ENCODE measurements around the gene ARID1B.

Gene ARID1B

GRCh38 chr6:156948277-156948676 lies 171.1 kb downstream of the ARID1B start:
- no peak overlapping the region for H3K27ac ChIP-seq (ENCODE audit: low read depth, low read length)
- peaks cover 0 to 26% (median 11%) of the 10 kb centered on the region in 5 donors for H3K4me1 ChIP-seq (ENCODE audit: control insufficient read depth in 5 of 5, insufficient read depth in 5 of 5, low read length in 5 of 5)

DNA sequence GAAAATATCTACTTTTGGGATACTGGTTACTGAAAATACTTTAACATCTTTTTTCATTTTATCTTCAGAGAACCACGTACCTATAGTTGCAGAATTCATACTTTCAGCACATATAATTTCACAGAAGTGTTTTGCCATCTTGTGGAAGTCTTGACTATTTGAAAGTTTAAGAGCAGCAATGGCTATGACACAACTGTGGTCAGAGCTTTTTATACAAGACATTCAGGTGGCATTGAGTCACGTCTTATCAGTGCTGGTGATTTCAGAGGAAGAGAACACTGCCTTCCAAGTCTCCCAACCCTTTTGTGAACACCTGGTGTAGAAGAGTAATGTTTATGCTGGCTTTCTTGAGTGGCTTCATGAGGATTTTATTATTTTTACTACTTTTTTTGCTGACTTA lies 171.6 kb downstream of the ARID1B start:
- no peaks in the 10 kb centered on the region for H3K9me3 ChIP-seq (ENCODE audit: control insufficient read depth in 5 of 5, low read length in 5 of 5)
- H3K4me3 ChIP-seq (ENCODE audit: low read depth in 1 of 5, low read length in 5 of 5) = no peak overlapping the region
- no peaks in the 10 kb centered on the region for H3K36me3 ChIP-seq (ENCODE audit: control insufficient read depth in 5 of 5, insufficient read depth in 5 of 5, low read length in 5 of 5)
- H3K27me3 ChIP-seq (ENCODE audit: control insufficient read depth in 5 of 5, insufficient read depth in 4 of 5, low read length in 5 of 5) = no peaks in the 10 kb centered on the region
- peaks cover under 1 to 30% (median 15%) of the 10 kb centered on the region in 5 donors for H3K4me1 ChIP-seq (ENCODE audit: control insufficient read depth in 5 of 5, insufficient read depth in 5 of 5, low read length in 5 of 5)
- H3K27ac ChIP-seq (ENCODE audit: low read depth, low read length) = no peak overlapping the region
- no peak overlapping the region for H3K9ac ChIP-seq (ENCODE audit: low read length in 5 of 5)

More at GRCh38 chr6:156948277-156948676, 171.1 kb downstream of the ARID1B start:
- H3K27me3 ChIP-seq (ENCODE audit: control insufficient read depth in 5 of 5, insufficient read depth in 4 of 5, low read length in 5 of 5) = no peaks in the 10 kb centered on the region
- no peaks in the 10 kb centered on the region for H3K9me3 ChIP-seq (ENCODE audit: control insufficient read depth in 5 of 5, low read length in 5 of 5)
- H3K36me3 ChIP-seq (ENCODE audit: control insufficient read depth in 5 of 5, insufficient read depth in 5 of 5, low read length in 5 of 5) = no peaks in the 10 kb centered on the region
- H3K4me3 ChIP-seq (ENCODE audit: low read depth in 1 of 5, low read length in 5 of 5) = no peak overlapping the region
- no peak overlapping the region for H3K9ac ChIP-seq (ENCODE audit: low read length in 5 of 5)

DNA sequence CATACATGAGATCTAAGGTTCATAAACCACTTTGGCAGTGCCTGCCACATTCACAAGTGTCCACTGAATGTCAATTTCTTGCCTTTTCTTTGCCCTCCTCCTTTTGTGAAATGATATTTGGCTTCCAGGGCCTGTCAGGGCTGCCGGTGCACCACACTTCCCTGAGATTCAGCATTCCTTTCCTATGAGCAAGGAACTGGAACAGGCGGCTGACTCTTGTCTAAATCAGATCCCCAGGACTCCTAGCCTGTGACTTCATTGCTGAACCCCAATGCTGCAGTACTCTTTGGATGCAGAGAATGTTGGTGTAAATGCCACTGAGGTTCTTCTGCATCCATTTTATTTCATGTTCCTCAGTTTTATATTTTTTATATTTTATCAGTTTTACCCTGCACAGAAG lies 172.2 kb downstream of the ARID1B start:
- Histone ChIP-seq H3K27ac (ENCODE audit: low read depth, low read length) (no peak overlapping the region), H3K36me3 (ENCODE audit: control insufficient read depth in 5 of 5, insufficient read depth in 5 of 5, low read length in 5 of 5) (no peaks in the 10 kb centered on the region), H3K9me3 (ENCODE audit: control insufficient read depth in 5 of 5, low read length in 5 of 5) (no peaks in the 10 kb centered on the region), H3K4me1 (ENCODE audit: control insufficient read depth in 5 of 5, insufficient read depth in 5 of 5, low read length in 5 of 5) (peaks cover 2 to 28% (median 16%) of the 10 kb centered on the region in 5 donors), H3K27me3 (ENCODE audit: control insufficient read depth in 5 of 5, insufficient read depth in 4 of 5, low read length in 5 of 5) (no peaks in the 10 kb centered on the region), H3K9ac (ENCODE audit: low read length in 5 of 5) (no peak overlapping the region), H3K4me3 (ENCODE audit: low read depth in 1 of 5, low read length in 5 of 5) (no peak overlapping the region)

- Histone ChIP-seq H3K4me1 (ENCODE audit: control insufficient read depth in 5 of 5, insufficient read depth in 5 of 5, low read length in 5 of 5) (peaks cover 2 to 27% (median 16%) of the 10 kb centered on the region in 5 donors), H3K9ac (ENCODE audit: low read length in 5 of 5) (no peak overlapping the region)
Observed at GRCh38 chr6:156950084-156950483, 172.9 kb downstream of the ARID1B start.

GRCh38 chr6:156950531-156950930 lies 173.4 kb downstream of the ARID1B start:
- H3K4me3 ChIP-seq (ENCODE audit: low read depth in 1 of 5, low read length in 5 of 5) = no peak overlapping the region
- H3K4me1 ChIP-seq (ENCODE audit: control insufficient read depth in 5 of 5, insufficient read depth in 5 of 5, low read length in 5 of 5) = peaks cover 2 to 31% (median 21%) of the 10 kb centered on the region in 5 donors
- H3K27ac ChIP-seq (ENCODE audit: low read depth, low read length) = no peak overlapping the region
- H3K9me3 ChIP-seq (ENCODE audit: control insufficient read depth in 5 of 5, low read length in 5 of 5) = no peaks in the 10 kb centered on the region
- no peaks in the 10 kb centered on the region for H3K27me3 ChIP-seq (ENCODE audit: control insufficient read depth in 5 of 5, insufficient read depth in 4 of 5, low read length in 5 of 5)
- H3K36me3 ChIP-seq (ENCODE audit: control insufficient read depth in 5 of 5, insufficient read depth in 5 of 5, low read length in 5 of 5) = no peaks in the 10 kb centered on the region
- H3K9ac ChIP-seq (ENCODE audit: low read length in 5 of 5) = no peak overlapping the region

More at GRCh38 chr6:156950084-156950483, 172.9 kb downstream of the ARID1B start:
- no peaks in the 10 kb centered on the region for H3K27me3 ChIP-seq (ENCODE audit: control insufficient read depth in 5 of 5, insufficient read depth in 4 of 5, low read length in 5 of 5)
- H3K27ac ChIP-seq (ENCODE audit: low read depth, low read length) = no peak overlapping the region
- no peak overlapping the region for H3K4me3 ChIP-seq (ENCODE audit: low read depth in 1 of 5, low read length in 5 of 5)
- no peaks in the 10 kb centered on the region for H3K36me3 ChIP-seq (ENCODE audit: control insufficient read depth in 5 of 5, insufficient read depth in 5 of 5, low read length in 5 of 5)
- H3K9me3 ChIP-seq (ENCODE audit: control insufficient read depth in 5 of 5, low read length in 5 of 5) = no peaks in the 10 kb centered on the region

- Histone ChIP-seq H3K9ac (ENCODE audit: low read length in 5 of 5) (no peak overlapping the region), H3K9me3 (ENCODE audit: control insufficient read depth in 5 of 5, low read length in 5 of 5) (no peaks in the 10 kb centered on the region), H3K4me3 (ENCODE audit: low read depth in 1 of 5, low read length in 5 of 5) (no peak overlapping the region), H3K36me3 (ENCODE audit: control insufficient read depth in 5 of 5, insufficient read depth in 5 of 5, low read length in 5 of 5) (no peaks in the 10 kb centered on the region), H3K27ac (ENCODE audit: low read depth, low read length) (no peak overlapping the region), H3K4me1 (ENCODE audit: control insufficient read depth in 5 of 5, insufficient read depth in 5 of 5, low read length in 5 of 5) (peaks cover 15 to 47% (median 33%) of the 10 kb centered on the region in 5 donors), H3K27me3 (ENCODE audit: control insufficient read depth in 5 of 5, insufficient read depth in 4 of 5, low read length in 5 of 5) (no peaks in the 10 kb centered on the region)
Observed at GRCh38 chr6:156952401-156952800, 175.2 kb downstream of the ARID1B start.

DNA sequence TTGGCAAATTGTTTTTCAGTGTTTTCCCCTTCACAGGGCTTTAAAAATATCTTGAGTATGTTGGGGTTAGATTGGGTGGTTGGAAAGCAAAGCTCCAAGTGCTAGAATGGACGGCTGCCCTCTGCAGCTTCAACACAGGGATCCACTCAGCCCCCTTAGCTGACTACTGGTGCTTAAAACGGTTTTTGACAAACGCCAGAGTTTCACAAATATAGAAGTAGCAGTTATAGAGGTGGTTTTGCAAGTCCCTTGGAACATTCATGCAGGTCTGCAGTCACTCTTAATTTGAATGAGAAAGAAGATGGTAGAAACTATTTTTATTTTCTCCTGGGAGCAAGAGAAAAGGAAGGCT lies 175.9 kb downstream of the ARID1B start:
- no peaks in the 10 kb centered on the region for H3K9me3 ChIP-seq (ENCODE audit: control insufficient read depth in 5 of 5, low read length in 5 of 5)
- H3K36me3 ChIP-seq (ENCODE audit: control insufficient read depth in 5 of 5, insufficient read depth in 5 of 5, low read length in 5 of 5) = no peaks in the 10 kb centered on the region
- H3K9ac ChIP-seq (ENCODE audit: low read length in 5 of 5) = no peak overlapping the region
- H3K27me3 ChIP-seq (ENCODE audit: control insufficient read depth in 5 of 5, insufficient read depth in 4 of 5, low read length in 5 of 5) = no peaks in the 10 kb centered on the region
- H3K27ac ChIP-seq (ENCODE audit: low read depth, low read length) = peak overlapping the region; percentile 38
- peaks cover 15 to 45% (median 33%) of the 10 kb centered on the region in 5 donors for H3K4me1 ChIP-seq (ENCODE audit: control insufficient read depth in 5 of 5, insufficient read depth in 5 of 5, low read length in 5 of 5)
- peak overlapping the region in 1 of 5 donors; percentile 19 for H3K4me3 ChIP-seq (ENCODE audit: low read depth in 1 of 5, low read length in 5 of 5)

DNA sequence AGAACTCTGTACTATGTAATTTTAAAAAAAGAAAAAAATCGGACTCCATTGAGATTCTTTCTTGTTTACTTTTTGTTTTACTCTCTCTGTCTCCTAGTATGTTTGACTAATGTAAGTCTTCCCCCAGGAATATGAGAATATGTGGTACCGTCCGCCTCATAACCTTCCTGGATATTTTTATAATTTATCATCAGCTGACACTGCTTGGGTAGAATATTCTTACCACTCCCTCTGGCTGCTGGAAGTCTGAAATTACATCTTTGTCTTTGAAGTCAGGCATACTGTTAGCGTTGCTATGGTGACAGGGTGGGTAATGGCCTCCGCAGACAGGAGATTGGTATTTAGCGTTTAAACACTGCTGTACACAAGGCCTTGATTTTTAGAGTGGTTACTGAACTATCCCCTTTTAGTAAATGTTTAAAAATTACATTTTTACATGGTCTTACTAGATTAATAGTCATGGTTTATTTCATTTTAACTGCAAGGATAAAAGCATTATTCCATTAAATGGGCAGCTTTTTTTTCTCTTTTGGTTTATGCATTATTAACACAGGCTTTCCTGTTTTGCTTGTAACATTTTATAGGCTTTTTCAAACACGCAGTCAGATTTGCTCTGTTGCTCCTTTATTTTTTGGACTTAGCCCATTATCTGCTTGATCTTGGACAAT lies 176.4 kb downstream of the ARID1B start:
- no peaks in the 10 kb centered on the region for H3K27me3 ChIP-seq (ENCODE audit: control insufficient read depth in 5 of 5, insufficient read depth in 4 of 5, low read length in 5 of 5)
- H3K9me3 ChIP-seq (ENCODE audit: control insufficient read depth in 5 of 5, low read length in 5 of 5) = no peaks in the 10 kb centered on the region
- H3K36me3 ChIP-seq (ENCODE audit: control insufficient read depth in 5 of 5, insufficient read depth in 5 of 5, low read length in 5 of 5) = no peaks in the 10 kb centered on the region
- peak overlapping the region; percentile 45 for H3K27ac ChIP-seq (ENCODE audit: low read depth, low read length)
- no peak overlapping the region for H3K9ac ChIP-seq (ENCODE audit: low read length in 5 of 5)
- H3K4me3 ChIP-seq (ENCODE audit: low read depth in 1 of 5, low read length in 5 of 5) = no peak overlapping the region
- peaks cover 15 to 45% (median 33%) of the 10 kb centered on the region in 5 donors for H3K4me1 ChIP-seq (ENCODE audit: control insufficient read depth in 5 of 5, insufficient read depth in 5 of 5, low read length in 5 of 5)

GRCh38 chr6:156954191-156954590 lies 177.0 kb downstream of the ARID1B start:
- no peaks in the 10 kb centered on the region for H3K27me3 ChIP-seq (ENCODE audit: control insufficient read depth in 5 of 5, insufficient read depth in 4 of 5, low read length in 5 of 5)
- H3K4me3 ChIP-seq (ENCODE audit: low read depth in 1 of 5, low read length in 5 of 5) = no peak overlapping the region
- peak overlapping the region; percentile 45 for H3K27ac ChIP-seq (ENCODE audit: low read depth, low read length)
- peaks cover 15 to 44% (median 33%) of the 10 kb centered on the region in 5 donors for H3K4me1 ChIP-seq (ENCODE audit: control insufficient read depth in 5 of 5, insufficient read depth in 5 of 5, low read length in 5 of 5)
- no peaks in the 10 kb centered on the region for H3K9me3 ChIP-seq (ENCODE audit: control insufficient read depth in 5 of 5, low read length in 5 of 5)
- no peaks in the 10 kb centered on the region for H3K36me3 ChIP-seq (ENCODE audit: control insufficient read depth in 5 of 5, insufficient read depth in 5 of 5, low read length in 5 of 5)
- H3K9ac ChIP-seq (ENCODE audit: low read length in 5 of 5) = no peak overlapping the region

- H3K4me3 ChIP-seq (ENCODE audit: low read depth in 1 of 5, low read length in 5 of 5) = no peak overlapping the region
- H3K27ac ChIP-seq (ENCODE audit: low read depth, low read length) = peak overlapping the region; percentile 45
- H3K4me1 ChIP-seq (ENCODE audit: control insufficient read depth in 5 of 5, insufficient read depth in 5 of 5, low read length in 5 of 5) = peaks cover 15 to 42% (median 29%) of the 10 kb centered on the region in 5 donors
- H3K36me3 ChIP-seq (ENCODE audit: control insufficient read depth in 5 of 5, insufficient read depth in 5 of 5, low read length in 5 of 5) = no peaks in the 10 kb centered on the region
- no peak overlapping the region for H3K9ac ChIP-seq (ENCODE audit: low read length in 5 of 5)
- H3K27me3 ChIP-seq (ENCODE audit: control insufficient read depth in 5 of 5, insufficient read depth in 4 of 5, low read length in 5 of 5) = no peaks in the 10 kb centered on the region
- no peaks in the 10 kb centered on the region for H3K9me3 ChIP-seq (ENCODE audit: control insufficient read depth in 5 of 5, low read length in 5 of 5)
Observed at GRCh38 chr6:156954816-156955215, 177.6 kb downstream of the ARID1B start.

Measured in subcutaneous abdominal adipose tissue (tissue), 5 donors.